Neuron (in vitro differentiated cells): ENCODE data around the gene ZNFX1.

Source experiments
- H2AFZ ChIP-seq: one replicate; pipeline ENCODE4 v1.6.1; 2013; ENCODE audit warnings: low read depth, mild to moderate bottlenecking, inconsistent platforms, low read length, moderate library complexity
- H3K27me3 ChIP-seq: one replicate; pipeline ENCODE4 v1.6.1; 2013; ENCODE audit warnings: low read length; ENCODE audit not compliant: insufficient read depth
- H3K36me3 ChIP-seq: one replicate; pipeline ENCODE4 v1.6.1; 2013; ENCODE audit warnings: low read length; ENCODE audit not compliant: insufficient read depth
- H3K4me1 ChIP-seq: one replicate; pipeline ENCODE4 v1.6.1; 2013; ENCODE audit warnings: low read length; ENCODE audit not compliant: insufficient read depth
- H3K4me3 ChIP-seq: 2 replicates; pipeline ENCODE4 v1.5.1; 2013; ENCODE audit warnings: mild to moderate bottlenecking, low read length, moderate library complexity
- H3K9me3 ChIP-seq: one replicate; pipeline ENCODE4 v1.6.1; 2013; ENCODE audit warnings: low read length

The ZNFX1 gene

GRCh38 chr20:49268600-49269365 is 9.1 kb downstream of the ZNFX1 start:
- no peak overlapping the region for H3K4me3 ChIP-seq
- H3K9me3 ChIP-seq = peaks cover 23% of the 10 kb centered on the region
- peaks cover 66% of the 10 kb centered on the region for H3K36me3 ChIP-seq
- no peak overlapping the region for H2AFZ ChIP-seq
- H3K27me3 ChIP-seq = no peaks in the 10 kb centered on the region
- H3K4me1 ChIP-seq = no peaks in the 10 kb centered on the region

GRCh38 chr20:49267327-49267726 is 10.5 kb downstream of the ZNFX1 start:
- peaks cover 23% of the 10 kb centered on the region for H3K9me3 ChIP-seq
- no peak overlapping the region for H3K4me3 ChIP-seq
- peaks cover 73% of the 10 kb centered on the region for H3K36me3 ChIP-seq
- no peaks in the 10 kb centered on the region for H3K27me3 ChIP-seq
- H3K4me1 ChIP-seq = no peaks in the 10 kb centered on the region
- H2AFZ ChIP-seq = no peak overlapping the region

- Histone ChIP-seq H3K9me3 (peaks cover 3% of the 10 kb centered on the region), H3K4me1 (no peaks in the 10 kb centered on the region), H3K36me3 (peaks cover 67% of the 10 kb centered on the region), H3K4me3 (no peak overlapping the region), H3K27me3 (no peaks in the 10 kb centered on the region), H2AFZ (no peak overlapping the region)
These were observed 15.4 kb downstream of the ZNFX1 start for GRCh38 chr20:49262444-49262843.

DNA sequence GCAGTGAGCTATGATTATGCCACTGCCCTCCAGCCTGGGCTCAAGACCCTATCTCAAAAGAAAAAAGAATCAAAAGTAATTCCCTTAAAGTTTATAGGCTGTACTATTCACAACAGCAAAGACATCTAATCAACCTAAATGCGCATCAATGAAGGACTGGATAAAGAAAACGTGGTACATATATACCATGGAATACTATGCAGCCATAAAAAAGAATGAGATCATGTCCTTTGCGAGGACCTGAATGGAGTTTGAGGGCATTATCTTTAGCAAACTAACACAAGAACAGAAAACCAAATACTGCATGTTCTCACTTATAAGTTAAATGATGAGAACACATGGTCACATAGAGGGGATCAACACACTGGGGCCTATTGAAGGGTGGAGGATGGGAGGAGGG is 16.7 kb downstream of the ZNFX1 start:
- no peaks in the 10 kb centered on the region for H3K27me3 ChIP-seq
- H2AFZ ChIP-seq = no peak overlapping the region
- H3K4me3 ChIP-seq = no peak overlapping the region
- H3K4me1 ChIP-seq = no peaks in the 10 kb centered on the region
- H3K9me3 ChIP-seq = peaks cover 3% of the 10 kb centered on the region
- H3K36me3 ChIP-seq = peaks cover 76% of the 10 kb centered on the region

GRCh38 chr20:49260218-49260617 is 17.6 kb downstream of the ZNFX1 start:
- Histone ChIP-seq H2AFZ (no peak overlapping the region), H3K27me3 (no peaks in the 10 kb centered on the region), H3K36me3 (peaks cover 79% of the 10 kb centered on the region), H3K4me3 (no peak overlapping the region), H3K4me1 (no peaks in the 10 kb centered on the region), H3K9me3 (peaks cover 3% of the 10 kb centered on the region)

GRCh38 chr20:49259799-49260198 is 18.1 kb downstream of the ZNFX1 start:
- Histone ChIP-seq H2AFZ (no peak overlapping the region), H3K4me3 (no peak overlapping the region), H3K36me3 (peaks cover 78% of the 10 kb centered on the region), H3K4me1 (no peaks in the 10 kb centered on the region), H3K9me3 (peaks cover 3% of the 10 kb centered on the region), H3K27me3 (no peaks in the 10 kb centered on the region)

DNA sequence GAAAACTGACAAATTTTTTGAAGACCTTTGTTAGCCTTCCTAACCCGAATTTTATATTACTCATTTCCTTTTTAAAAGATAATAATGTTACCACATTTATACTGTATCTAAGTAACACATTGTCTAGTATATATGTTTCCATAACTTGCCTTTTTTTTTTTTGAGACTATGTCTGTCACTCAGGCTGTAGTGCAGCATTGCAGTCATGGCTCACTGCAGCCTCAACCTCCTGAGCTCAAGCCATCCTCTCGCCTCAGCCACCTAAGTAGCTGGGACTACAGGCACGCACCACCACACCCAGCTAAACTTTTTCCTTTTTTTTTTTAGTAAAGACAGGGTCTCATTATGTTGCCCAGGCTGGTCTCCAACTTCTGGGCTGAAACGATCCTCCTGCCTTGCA is 18.6 kb downstream of the ZNFX1 start:
- no peaks in the 10 kb centered on the region for H3K27me3 ChIP-seq
- H3K4me3 ChIP-seq = no peak overlapping the region
- peaks cover 78% of the 10 kb centered on the region for H3K36me3 ChIP-seq

DNA sequence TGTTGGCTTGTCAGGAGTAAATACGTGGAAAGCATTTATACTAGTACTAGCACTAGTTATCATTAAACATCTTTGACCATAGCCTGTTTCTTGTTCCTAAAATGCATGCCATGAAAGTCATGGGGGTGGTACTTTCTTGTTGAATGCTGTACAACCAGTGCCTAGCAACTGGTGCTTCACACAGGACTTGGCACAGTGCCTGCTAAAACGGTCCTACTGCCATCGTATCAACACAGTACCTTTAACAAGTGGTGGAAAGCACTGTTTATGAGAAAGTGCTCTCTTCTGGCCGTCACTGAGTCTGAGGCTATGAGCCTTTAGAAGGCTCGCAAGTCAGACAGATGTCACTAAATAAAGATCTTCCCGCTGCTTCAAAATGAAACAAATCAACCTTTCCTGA is 21.6 kb downstream of the ZNFX1 start:
- no peaks in the 10 kb centered on the region for H3K4me1 ChIP-seq
- no peaks in the 10 kb centered on the region for H3K27me3 ChIP-seq
- H3K36me3 ChIP-seq = peaks cover 81% of the 10 kb centered on the region
- no peak overlapping the region for H3K4me3 ChIP-seq
- H2AFZ ChIP-seq = no peak overlapping the region
- H3K9me3 ChIP-seq = peaks cover under 1% of the 10 kb centered on the region

More for the DNA sequence above, 18.6 kb downstream of the ZNFX1 start:
- Histone ChIP-seq H3K9me3 (peaks cover 3% of the 10 kb centered on the region), H3K4me1 (no peaks in the 10 kb centered on the region), H2AFZ (no peak overlapping the region)

GRCh38 chr20:49252556-49253350 is 25.1 kb downstream of the ZNFX1 start:
- no peak overlapping the region for H3K4me3 ChIP-seq
- H3K36me3 ChIP-seq = peaks cover 89% of the 10 kb centered on the region
- no peaks in the 10 kb centered on the region for H3K9me3 ChIP-seq
- no peaks in the 10 kb centered on the region for H3K4me1 ChIP-seq
- no peaks in the 10 kb centered on the region for H3K27me3 ChIP-seq
- H2AFZ ChIP-seq = no peak overlapping the region

- Histone ChIP-seq H3K27me3 (no peaks in the 10 kb centered on the region), H2AFZ (no peak overlapping the region), H3K36me3 (peaks cover 82% of the 10 kb centered on the region), H3K4me1 (no peaks in the 10 kb centered on the region), H3K9me3 (no peaks in the 10 kb centered on the region), H3K4me3 (no peak overlapping the region)
These were observed 28.8 kb downstream of the ZNFX1 start for GRCh38 chr20:49248879-49249665.

DNA sequence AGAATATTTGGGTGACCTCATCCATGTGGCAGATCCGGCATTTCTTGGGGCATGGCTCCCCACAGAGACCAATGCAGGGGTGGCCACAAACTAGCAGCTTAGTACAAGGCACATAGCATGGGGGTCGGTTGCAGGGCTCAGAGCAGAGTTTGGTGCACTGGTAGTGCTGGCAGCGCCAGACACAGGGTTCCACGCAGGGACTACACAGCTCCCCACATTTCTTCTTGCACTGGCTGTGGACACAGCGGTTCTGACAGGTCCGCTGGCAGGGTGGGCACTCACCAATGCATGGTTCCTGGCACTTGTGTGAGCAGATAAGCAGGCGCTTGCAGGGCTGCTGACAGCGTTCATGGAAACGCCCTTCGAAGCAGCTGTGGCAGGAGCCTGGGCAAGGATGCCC is 29.6 kb downstream of the ZNFX1 start:
- Histone ChIP-seq H3K36me3 (peaks cover 83% of the 10 kb centered on the region), H2AFZ (no peak overlapping the region), H3K4me3 (no peak overlapping the region), H3K27me3 (no peaks in the 10 kb centered on the region), H3K4me1 (no peaks in the 10 kb centered on the region), H3K9me3 (no peaks in the 10 kb centered on the region)

GRCh38 chr20:49247792-49248191 is 30.1 kb downstream of the ZNFX1 start:
- H3K4me1 ChIP-seq = no peaks in the 10 kb centered on the region
- H3K9me3 ChIP-seq = no peaks in the 10 kb centered on the region
- no peaks in the 10 kb centered on the region for H3K27me3 ChIP-seq
- peaks cover 82% of the 10 kb centered on the region for H3K36me3 ChIP-seq
- H2AFZ ChIP-seq = no peak overlapping the region
- H3K4me3 ChIP-seq = no peak overlapping the region

DNA sequence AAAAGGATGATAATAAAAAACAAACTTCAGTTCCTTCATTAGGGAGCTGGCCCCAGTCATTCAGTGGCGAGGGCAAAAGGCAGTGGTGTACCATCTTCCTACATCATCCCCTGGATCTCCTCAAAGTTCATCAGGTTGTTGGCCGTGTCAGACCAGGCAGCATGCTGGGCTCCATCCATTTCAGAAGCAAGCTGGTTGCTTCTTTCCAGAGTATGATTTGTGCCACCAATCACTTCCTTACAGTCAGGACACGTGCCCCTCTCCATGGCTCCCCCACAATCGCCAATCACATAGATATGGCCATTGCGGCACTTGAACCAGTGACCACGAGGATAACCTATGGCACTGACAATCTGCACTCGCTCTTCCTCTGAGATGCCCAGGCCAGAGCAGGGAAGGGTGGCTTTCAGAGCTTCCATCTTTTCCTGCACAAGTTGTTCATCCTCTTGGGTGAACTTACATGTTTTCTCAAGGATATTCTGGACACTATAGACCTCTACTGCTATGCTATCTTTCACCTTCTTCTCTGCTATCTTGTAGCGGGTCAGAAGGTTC is 30.6 kb downstream of the ZNFX1 start:
- Histone ChIP-seq H3K36me3 (peaks cover 82% of the 10 kb centered on the region), H3K27me3 (no peaks in the 10 kb centered on the region), H3K4me3 (no peak overlapping the region), H3K9me3 (no peaks in the 10 kb centered on the region), H3K4me1 (no peaks in the 10 kb centered on the region), H2AFZ (no peak overlapping the region)
